Small intestine (tissue), 7 donors: ENCODE measurements around the gene ZNF44. TPM values are rescaled to one million over a fixed set of nuclear protein-coding genes. Genes with fewer than 3 reads are reported as not detected.

Experiments
- DNase-seq, 2 donors: peaks; one replicate each; pipeline versions ENCODE4 v3.0.0 to v3.0.0-alpha.2; 2013
- FAIRE-seq: peaks from 2 replicates; lab custom pipeline; 2012; peaks lifted over from hg19 to GRCh38; lab: Jason Lieb, UNC
- H3K27ac ChIP-seq, 3 donors: one replicate each; pipeline ENCODE4 v1.5.1; 2013; ENCODE audit warnings: low read length in 2 of 3, mild to moderate bottlenecking in 2 of 3, control low read depth in 1 of 3, inconsistent platforms in 1 of 3, low read depth in 1 of 3, moderate library complexity in 1 of 3
- H3K27me3 ChIP-seq, 3 donors: one replicate each; pipeline ENCODE4 v1.6.1; 2013; ENCODE audit warnings: low read length in 3 of 3, inconsistent platforms in 1 of 3; ENCODE audit not compliant: control insufficient read depth in 3 of 3, insufficient read depth in 3 of 3
- H3K36me3 ChIP-seq, 3 donors: one replicate each; pipeline ENCODE4 v1.6.1; 2013; ENCODE audit warnings: low read length in 3 of 3, inconsistent platforms in 1 of 3, low read depth in 1 of 3, mild to moderate bottlenecking in 1 of 3, moderate library complexity in 1 of 3; ENCODE audit not compliant: control insufficient read depth in 3 of 3, insufficient read depth in 2 of 3
- H3K4me1 ChIP-seq, 3 donors: one replicate each; pipeline ENCODE4 v1.6.1; 2013; ENCODE audit warnings: low read length in 2 of 3, inconsistent platforms in 1 of 3, low read depth in 1 of 3, mild to moderate bottlenecking in 1 of 3, moderate library complexity in 1 of 3; ENCODE audit not compliant: control insufficient read depth in 3 of 3, insufficient read depth in 2 of 3
- H3K4me3 ChIP-seq, 3 donors: one replicate each; pipeline ENCODE4 v1.5.1; 2013; ENCODE audit warnings: low read length in 3 of 3, control low read depth in 1 of 3, inconsistent platforms in 1 of 3, low read depth in 1 of 3, mild to moderate bottlenecking in 1 of 3, moderate library complexity in 1 of 3
- H3K9me3 ChIP-seq, 2 donors: one replicate each; pipeline ENCODE4 v1.6.1; 2013; ENCODE audit warnings: low read depth in 1 of 2, low read length in 1 of 2; ENCODE audit not compliant: control insufficient read depth in 2 of 2, insufficient read depth in 1 of 2
- WGBS, 3 donors: extraction: QIAGEN DNeasy Blood & Tissue Kit; methylation state at CpG; one replicate each; pipeline ENCODE4 v1.1.7; 2013; 5-methylcytosine and 5-hydroxymethylcytosine counted together
- polyA plus RNA-seq, 4 donors: library from polyadenylated mRNA; stranded (reverse) in 3 of 4; unstranded in 1 of 4; fragments of 200-250 nt in 3 of 4; fragments of 120-200 nt in 1 of 4; gene quantifications; one replicate each; pipeline versions ENCODE4 v1.2.1 to v1.2.3, GENCODE V29; 2013
- donor health status: healthy with polysubstance abuse.
- donor health status: control.
- donor health status: control.
- donor health status: Bipolar disorder and iron deficiency.
- donor health status: healthy.

ZNF44 gene
- polyA plus RNA-seq, 4 donors = 6.4 to 15.6 (median 11.8) TPM

GRCh38 chr19:12278713-12279112, 16.0 kb downstream of the ZNF44 start:
- no peaks in the 10 kb centered on the region for H3K4me1 ChIP-seq
- H3K36me3 ChIP-seq = peaks cover 15 to 18% (median 17%) of the 10 kb centered on the region in 3 donors
- 60 to 88% (median 79%) methylated on average over 2 of the region's 2 CpGs for WGBS, 3 donors
- H3K4me3 ChIP-seq = no peak overlapping the region
- H3K27me3 ChIP-seq = no peaks in the 10 kb centered on the region
- DNase-seq (no peak), FAIRE-seq (no peak)
- H3K9me3 ChIP-seq = peaks cover 0 to 59% of the 10 kb centered on the region in 2 donors
- no peak overlapping the region for H3K27ac ChIP-seq

- H3K36me3 ChIP-seq = peaks cover 21 to 41% (median 24%) of the 10 kb centered on the region in 3 donors
Measured at GRCh38 chr19:12272980-12273901, 21.4 kb downstream of the ZNF44 start.

GRCh38 chr19:12272386-12272785, 22.3 kb downstream of the ZNF44 start:
- DNase-seq (no peak), FAIRE-seq (no peak)
- Histone ChIP-seq H3K36me3 (peaks cover 18 to 41% (median 19%) of the 10 kb centered on the region in 3 donors), H3K27me3 (no peaks in the 10 kb centered on the region), H3K9me3 (peaks cover 3 to 75% of the 10 kb centered on the region in 2 donors), H3K27ac (no peak overlapping the region), H3K4me1 (no peaks in the 10 kb centered on the region), H3K4me3 (no peak overlapping the region)
- WGBS, 3 donors = 94 to 99% (median 98%) methylated on average over 5 of the region's 5 CpGs

More at GRCh38 chr19:12272980-12273901, 21.4 kb downstream of the ZNF44 start:
- Histone ChIP-seq H3K4me3 (no peak overlapping the region), H3K27me3 (no peaks in the 10 kb centered on the region), H3K4me1 (no peaks in the 10 kb centered on the region), H3K9me3 (peaks cover 3 to 77% of the 10 kb centered on the region in 2 donors), H3K27ac (no peak overlapping the region)
- FAIRE-seq (no peak), DNase-seq (peak in 1 of 2 donors; percentile 12)
- 97% methylated on average over 11 of the region's 11 CpGs for WGBS, 3 donors

GRCh38 chr19:12270854-12271253, 23.8 kb downstream of the ZNF44 start:
- H3K36me3 ChIP-seq = peaks cover 17 to 33% (median 17%) of the 10 kb centered on the region in 3 donors

DNA sequence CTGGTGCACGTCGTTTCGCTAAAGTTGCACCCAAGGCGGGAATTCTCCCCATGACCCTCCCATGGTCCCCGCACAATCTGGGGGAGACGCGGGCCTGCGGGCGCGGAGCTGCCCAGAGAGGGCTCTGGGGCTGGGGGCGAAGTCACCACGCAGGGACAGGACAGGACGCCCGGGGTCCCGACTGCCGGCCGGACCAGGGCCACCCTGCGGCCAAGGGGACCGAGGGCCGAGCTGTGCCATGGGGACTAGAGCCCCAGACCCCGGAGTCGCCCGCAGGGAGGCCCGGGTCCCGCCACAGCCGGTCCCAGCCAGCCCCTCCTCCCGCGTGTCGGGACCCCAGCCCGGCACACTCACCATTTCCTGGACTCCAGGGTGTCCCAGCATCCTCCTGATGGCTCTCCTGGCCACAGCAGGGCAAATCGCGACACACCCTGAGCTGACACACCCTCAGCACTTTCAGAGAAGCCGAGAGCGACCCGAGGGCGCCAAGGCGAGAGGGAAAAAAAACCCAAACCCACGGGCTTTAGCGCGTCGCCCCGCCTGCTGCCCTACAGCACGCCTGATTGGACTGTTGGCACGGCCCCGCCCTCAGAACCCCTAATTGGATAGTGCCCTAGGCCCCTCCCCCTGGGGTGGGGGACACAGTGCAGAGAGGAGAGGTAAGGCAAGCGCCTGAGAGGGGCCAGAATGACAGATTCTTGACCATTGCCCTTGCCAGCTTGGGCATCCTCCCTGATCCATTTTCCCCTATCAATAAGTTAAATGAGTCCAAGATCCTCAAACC, 28.6 kb downstream of the ZNF44 start:
- Histone ChIP-seq H3K4me3 (no peak overlapping the region), H3K4me1 (no peaks in the 10 kb centered on the region), H3K36me3 (peaks cover 0 to 8% (median 2%) of the 10 kb centered on the region in 3 donors), H3K27ac (no peak overlapping the region), H3K9me3 (peaks cover 5 to 82% of the 10 kb centered on the region in 2 donors), H3K27me3 (no peaks in the 10 kb centered on the region)
- DNase-seq = no peak
- no peak for FAIRE-seq
- WGBS, 3 donors = 72 to 87% (median 83%) methylated on average over 41 to 46 of the region's 46 CpGs

More at GRCh38 chr19:12270854-12271253, 23.8 kb downstream of the ZNF44 start:
- DNase-seq (no peak), FAIRE-seq (no peak)
- peaks cover 3 to 80% of the 10 kb centered on the region in 2 donors for H3K9me3 ChIP-seq
- no peak overlapping the region for H3K4me3 ChIP-seq
- H3K27me3 ChIP-seq = no peaks in the 10 kb centered on the region
- 97 to 100% (median 100%) methylated on average over 2 of the region's 2 CpGs for WGBS, 3 donors
- no peaks in the 10 kb centered on the region for H3K4me1 ChIP-seq
- no peak overlapping the region for H3K27ac ChIP-seq

GRCh38 chr19:12261554-12261953, 33.1 kb downstream of the ZNF44 start:
- DNase-seq (no peak), FAIRE-seq (no peak)
- Histone ChIP-seq H3K27ac (no peak overlapping the region), H3K4me1 (no peaks in the 10 kb centered on the region), H3K27me3 (no peaks in the 10 kb centered on the region), H3K36me3 (no peaks in the 10 kb centered on the region), H3K4me3 (no peak overlapping the region), H3K9me3 (peaks cover 2 to 81% of the 10 kb centered on the region in 2 donors)
- WGBS, 3 donors = 96 to 98% (median 97%) methylated on average over 1 of the region's 1 CpG

- no peaks in the 10 kb centered on the region for H3K4me1 ChIP-seq
- WGBS, 3 donors = 87 to 91% (median 90%) methylated on average over 3 of the region's 3 CpGs
- no peak overlapping the region for H3K27ac ChIP-seq
- DNase-seq = no peak
- H3K27me3 ChIP-seq = no peaks in the 10 kb centered on the region
- no peak overlapping the region for H3K4me3 ChIP-seq
- peaks cover 2 to 75% of the 10 kb centered on the region in 2 donors for H3K9me3 ChIP-seq
- H3K36me3 ChIP-seq = no peaks in the 10 kb centered on the region
- FAIRE-seq = no peak
Measured at GRCh38 chr19:12260861-12261260, 33.8 kb downstream of the ZNF44 start.

- no peaks in the 10 kb centered on the region for H3K27me3 ChIP-seq
- FAIRE-seq (no peak), DNase-seq (no peak)
- no peak overlapping the region for H3K4me3 ChIP-seq
- H3K36me3 ChIP-seq = no peaks in the 10 kb centered on the region
- H3K4me1 ChIP-seq = no peaks in the 10 kb centered on the region
- WGBS, 3 donors = 96 to 97% (median 97%) methylated on average over 23 of the region's 23 CpGs
- peaks cover 2 to 71% of the 10 kb centered on the region in 2 donors for H3K9me3 ChIP-seq
- no peak overlapping the region for H3K27ac ChIP-seq
Measured at GRCh38 chr19:12260236-12260635, 34.4 kb downstream of the ZNF44 start.
